ENCODE measurements around the gene ABHD15. TPM values are rescaled to one million over a fixed set of nuclear protein-coding genes. Genes with fewer than 3 reads are reported as not detected.

ABHD15 gene
- total and polyA plus RNA-seq, 2 experiments from 2014 or later: 2.4 to 10.1 TPM

GRCh38 chr17:29571883-29572681, 5.2 kb upstream of the ABHD15 start:
- no peak for TF ChIP-seq EZH2phosphoT487 (IDR thresholded peaks at IDR 0.05; ENCODE audit: insufficient read depth, low read depth)
- no peak for TF ChIP-seq EZH2 (IDR thresholded peaks at IDR 0.05; ENCODE audit: insufficient read depth, poor library complexity, severe bottlenecking)
- H3K36me3 ChIP-seq (ENCODE audit: low read depth): peaks cover 5% of the 10 kb centered on the region; the same call in 1 of the 2 replicates
- H3K4me3 ChIP-seq: peak overlapping the region; percentile 33
- H4K20me1 ChIP-seq (ENCODE audit: insufficient read depth): no peaks in the 10 kb centered on the region
- H3K27me3 ChIP-seq (replicated peaks; ENCODE audit: insufficient read depth): no peaks in the 10 kb centered on the region
- WGBS, 2 experiments (ENCODE audit: low coverage in 1 of 2, low lambda C conversion rate in 2 of 2, missing lambda C conversion rate in 2 of 2): 51 to 69% methylated on average over 24 to 29 of the region's 30 CpGs
- H3K27ac ChIP-seq: no peak overlapping the region
- peak; percentile 56 for DNase-seq
- in situ Hi-C loops (cut with MboI): loop anchor here (25.0 kb wide), 1 partner anchor 110 kb away; no protein-coding TSS in a partner anchor
- H2AFZ ChIP-seq: peak overlapping the region; percentile 17; the same call in 1 of the 2 replicates
- H3K9me2 ChIP-seq (ENCODE audit: insufficient read depth): no peaks in the 10 kb centered on the region
- peak overlapping the region; percentile 51 for H3K9ac ChIP-seq
- H3F3A ChIP-seq (ENCODE audit: insufficient read depth): peaks cover 5% of the 10 kb centered on the region; the same call in 1 of the 2 replicates
- H3K79me2 ChIP-seq (ENCODE audit: insufficient read depth): no peaks in the 10 kb centered on the region
- H3K4me2 ChIP-seq (ENCODE audit: unreplicated experiment): no peak overlapping the region
- peaks cover 8% of the 10 kb centered on the region; the same call in 1 of the 2 replicates for H3K4me1 ChIP-seq (ENCODE audit: insufficient read depth)
- no peaks in the 10 kb centered on the region for H3K9me3 ChIP-seq (ENCODE audit: low read depth)

- peaks cover 5% of the 10 kb centered on the region; the same call in 1 of the 2 replicates for H3K36me3 ChIP-seq (ENCODE audit: low read depth)
- H3K4me1 ChIP-seq (ENCODE audit: insufficient read depth): peaks cover 8% of the 10 kb centered on the region; the same call in 1 of the 2 replicates
- no peak for TF ChIP-seq EZH2 (IDR thresholded peaks at IDR 0.05; ENCODE audit: insufficient read depth, poor library complexity, severe bottlenecking)
- no peak for TF ChIP-seq EZH2phosphoT487 (IDR thresholded peaks at IDR 0.05; ENCODE audit: insufficient read depth, low read depth)
- no peak overlapping the region for H3K4me3 ChIP-seq
- no peaks in the 10 kb centered on the region for H3K9me3 ChIP-seq (ENCODE audit: low read depth)
- in situ Hi-C loops (cut with MboI): loop anchor here (25.0 kb wide), 1 partner anchor 109 kb away; no protein-coding TSS in a partner anchor
- H3K4me2 ChIP-seq (ENCODE audit: unreplicated experiment): no peak overlapping the region
- no peaks in the 10 kb centered on the region for H3K9me2 ChIP-seq (ENCODE audit: insufficient read depth)
- H3K27me3 ChIP-seq (replicated peaks; ENCODE audit: insufficient read depth): no peaks in the 10 kb centered on the region
- no peaks in the 10 kb centered on the region for H4K20me1 ChIP-seq (ENCODE audit: insufficient read depth)
- no peaks in the 10 kb centered on the region for H3K79me2 ChIP-seq (ENCODE audit: insufficient read depth)
- H2AFZ ChIP-seq: no peak overlapping the region
- WGBS, 2 experiments (ENCODE audit: low coverage in 1 of 2, low lambda C conversion rate in 2 of 2, missing lambda C conversion rate in 2 of 2): 94 to 95% methylated on average over 6 of the region's 6 CpGs
- peaks cover 5% of the 10 kb centered on the region; the same call in 1 of the 2 replicates for H3F3A ChIP-seq (ENCODE audit: insufficient read depth)
- no peak overlapping the region for H3K27ac ChIP-seq
- no peak overlapping the region for H3K9ac ChIP-seq
- DNase-seq: no peak
Measured at GRCh38 chr17:29571486-29571882, 4.6 kb upstream of the ABHD15 start.

- TF ChIP-seq EZH2 (IDR thresholded peaks at IDR 0.05; ENCODE audit: insufficient read depth, poor library complexity, severe bottlenecking) (no peak), EZH2phosphoT487 (IDR thresholded peaks at IDR 0.05; ENCODE audit: insufficient read depth, low read depth) (no peak)
- Histone ChIP-seq H3K36me3 (ENCODE audit: low read depth) (no peaks in the 10 kb centered on the region; the same call in 1 of the 2 replicates), H3K79me2 (ENCODE audit: insufficient read depth) (no peaks in the 10 kb centered on the region), H4K20me1 (ENCODE audit: insufficient read depth) (no peaks in the 10 kb centered on the region), H3K4me3 (no peak overlapping the region), H3K9me2 (ENCODE audit: insufficient read depth) (no peaks in the 10 kb centered on the region), H3K27ac (no peak overlapping the region), H3K4me1 (ENCODE audit: insufficient read depth) (peaks cover 8% of the 10 kb centered on the region; the same call in 1 of the 2 replicates), H3K9ac (no peak overlapping the region), H2AFZ (no peak overlapping the region), H3K27me3 (replicated peaks; ENCODE audit: insufficient read depth) (no peaks in the 10 kb centered on the region), H3K9me3 (ENCODE audit: low read depth) (no peaks in the 10 kb centered on the region), H3F3A (ENCODE audit: insufficient read depth) (peaks cover 5% of the 10 kb centered on the region; the same call in 1 of the 2 replicates), H3K4me2 (ENCODE audit: unreplicated experiment) (no peak overlapping the region)
- in situ Hi-C loops (cut with MboI): loop anchor here (25.0 kb wide), 1 partner anchor 108 kb away; no protein-coding TSS in a partner anchor
- 86 to 87% methylated on average over 7 of the region's 7 CpGs for WGBS, 2 experiments (ENCODE audit: low coverage in 1 of 2, low lambda C conversion rate in 2 of 2, missing lambda C conversion rate in 2 of 2)
- DNase-seq: no peak
Measured at GRCh38 chr17:29570521-29570920, 3.7 kb upstream of the ABHD15 start.

- Histone ChIP-seq H3K36me3 (ENCODE audit: low read depth) (no peaks in the 10 kb centered on the region; the same call in 1 of the 2 replicates), H3K27ac (0 out of 2 replicates have a peak overlapping the region, but pooled peaks have one; percentile 16), H3F3A (ENCODE audit: insufficient read depth) (peaks cover 5% of the 10 kb centered on the region; the same call in 1 of the 2 replicates), H3K9ac (peak overlapping the region; percentile 67), H2AFZ (peak overlapping the region; percentile 74), H3K9me3 (ENCODE audit: low read depth) (no peaks in the 10 kb centered on the region), H3K4me1 (ENCODE audit: insufficient read depth) (peaks cover 8% of the 10 kb centered on the region; the same call in 1 of the 2 replicates), H3K79me2 (ENCODE audit: insufficient read depth) (no peaks in the 10 kb centered on the region), H3K4me2 (ENCODE audit: unreplicated experiment) (peak overlapping the region; percentile 76), H3K27me3 (replicated peaks; ENCODE audit: insufficient read depth) (no peaks in the 10 kb centered on the region), H3K4me3 (peak overlapping the region; percentile 91), H4K20me1 (ENCODE audit: insufficient read depth) (no peaks in the 10 kb centered on the region), H3K9me2 (ENCODE audit: insufficient read depth) (no peaks in the 10 kb centered on the region)
- peak; percentile 80 for DNase-seq
- no peak for TF ChIP-seq EZH2phosphoT487 (IDR thresholded peaks at IDR 0.05; ENCODE audit: insufficient read depth, low read depth)
- TF ChIP-seq EZH2 (IDR thresholded peaks at IDR 0.05; ENCODE audit: insufficient read depth, poor library complexity, severe bottlenecking): no peak
- in situ Hi-C loops (cut with MboI): loop anchor here (25.0 kb wide), 1 partner anchor 107 kb away; no protein-coding TSS in a partner anchor
- WGBS, 2 experiments (ENCODE audit: low coverage in 1 of 2, low lambda C conversion rate in 2 of 2, missing lambda C conversion rate in 2 of 2): 42% methylated on average over 14 of the region's 14 CpGs
Measured at GRCh38 chr17:29569245-29569950, 2.6 kb upstream of the ABHD15 start.
